Pons (tissue), 1 donor: Measurements from ENCODE around the gene SLBP.
"Not testable (repeated sequence)": the region's sequence is repeated elsewhere in the genome, so short reads cannot be mapped to it uniquely, and the experiment has no call there.

Source experiments
- DNase-seq: peaks from one replicate; pipeline ENCODE4 v3.0.0-alpha.2; 2016; ENCODE audit warnings: low spot score

The SLBP gene

DNA sequence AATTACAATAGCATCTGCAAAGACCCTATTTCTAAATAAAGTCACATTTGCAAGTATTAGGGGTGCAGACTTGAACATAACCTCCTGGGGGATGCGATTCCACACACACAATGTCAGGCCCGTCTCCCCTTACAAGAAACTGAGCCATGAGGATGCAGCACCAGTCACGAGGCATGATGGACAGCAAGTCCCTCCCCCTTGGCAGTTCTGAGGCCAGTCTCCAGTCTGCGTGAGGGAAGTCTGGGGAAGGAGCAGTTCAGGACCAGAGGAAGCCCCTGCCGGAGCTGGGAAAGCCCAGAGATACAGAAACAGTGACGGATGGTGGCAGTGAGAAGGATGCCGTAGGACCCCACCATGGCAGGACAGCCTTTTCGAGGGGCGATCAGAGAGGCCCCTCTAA lies 37.4 kb downstream of the SLBP start:
- peak; percentile 89 for DNase-seq

DNA sequence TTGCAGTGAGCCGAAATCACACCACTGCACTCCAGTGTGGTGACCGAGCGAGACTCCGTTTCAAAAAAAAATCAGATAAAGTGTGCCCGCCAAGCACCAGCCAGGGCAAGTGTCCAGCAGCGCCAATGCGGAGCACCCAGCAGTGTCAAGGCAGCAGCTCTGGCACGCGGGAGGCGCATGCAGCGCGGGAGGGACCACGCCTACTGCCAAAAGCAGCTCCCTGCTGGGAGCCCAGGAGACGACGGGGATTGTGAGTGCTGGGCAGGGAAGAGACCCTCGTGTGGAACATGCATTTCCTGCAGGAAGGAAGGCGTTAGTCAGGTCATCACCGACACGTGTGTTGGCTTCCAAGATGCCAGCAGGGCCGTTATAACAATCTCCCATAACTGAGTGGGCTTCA lies 38.4 kb downstream of the SLBP start:
- no peak for DNase-seq

DNA sequence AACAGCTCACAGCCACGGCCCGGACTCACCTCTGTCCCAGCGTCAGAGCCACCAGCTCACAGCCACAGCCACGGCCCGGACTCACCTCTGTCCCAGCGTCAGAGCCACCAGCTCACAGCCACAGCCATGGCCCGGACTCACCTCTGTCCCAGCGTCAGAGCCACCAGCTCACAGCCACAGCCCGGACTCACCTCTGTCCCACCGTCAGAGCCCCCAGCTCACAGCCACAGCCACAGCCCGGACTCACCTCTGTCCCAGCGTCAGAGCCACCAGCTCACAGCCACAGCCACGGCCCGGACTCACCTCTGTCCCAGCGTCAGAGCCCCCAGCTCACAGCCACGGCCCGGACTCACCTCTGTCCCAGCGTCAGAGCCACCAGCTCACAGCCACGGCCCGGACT lies 41.1 kb downstream of the SLBP start:
- not testable (repeated sequence) for DNase-seq

DNA sequence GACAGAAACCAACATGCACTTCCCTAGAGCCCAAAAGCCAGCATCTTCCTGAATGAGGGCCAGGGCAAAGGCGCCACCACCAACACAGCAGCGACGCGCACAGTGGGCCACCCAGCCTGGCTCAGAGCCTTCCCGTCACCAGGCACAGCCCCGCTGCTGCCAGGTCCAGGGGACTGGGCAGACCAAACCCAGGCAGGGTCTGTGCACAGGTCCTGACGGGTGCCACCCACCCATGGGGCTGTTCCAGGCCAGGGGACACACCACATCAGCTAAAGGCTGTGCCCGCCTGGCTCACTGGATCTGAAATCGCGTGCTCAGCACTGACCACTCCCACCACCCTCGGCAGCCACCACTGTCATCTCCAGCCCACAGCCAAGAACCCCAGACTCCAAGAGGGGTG lies 41.8 kb downstream of the SLBP start:
- no peak for DNase-seq

DNA sequence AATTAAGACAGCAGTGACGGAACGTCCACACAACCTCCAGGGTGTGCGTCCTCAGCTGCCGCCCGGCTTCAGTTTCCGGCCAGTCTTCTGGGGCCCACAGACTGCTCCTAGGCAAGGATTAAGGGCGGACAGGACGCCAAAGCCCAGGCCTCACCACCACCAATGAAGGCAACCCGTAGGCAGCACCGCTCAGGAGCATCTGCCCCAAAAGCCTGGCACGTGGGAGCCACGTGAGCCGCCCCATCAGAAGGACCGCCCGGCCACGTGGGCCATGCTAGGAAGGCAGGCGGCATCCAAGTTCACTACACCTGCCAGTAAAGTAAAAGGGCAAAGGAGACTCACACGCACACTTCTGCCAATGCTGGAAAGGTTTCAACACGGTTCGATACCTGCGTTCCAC lies 42.3 kb downstream of the SLBP start:
- no peak for DNase-seq

DNA sequence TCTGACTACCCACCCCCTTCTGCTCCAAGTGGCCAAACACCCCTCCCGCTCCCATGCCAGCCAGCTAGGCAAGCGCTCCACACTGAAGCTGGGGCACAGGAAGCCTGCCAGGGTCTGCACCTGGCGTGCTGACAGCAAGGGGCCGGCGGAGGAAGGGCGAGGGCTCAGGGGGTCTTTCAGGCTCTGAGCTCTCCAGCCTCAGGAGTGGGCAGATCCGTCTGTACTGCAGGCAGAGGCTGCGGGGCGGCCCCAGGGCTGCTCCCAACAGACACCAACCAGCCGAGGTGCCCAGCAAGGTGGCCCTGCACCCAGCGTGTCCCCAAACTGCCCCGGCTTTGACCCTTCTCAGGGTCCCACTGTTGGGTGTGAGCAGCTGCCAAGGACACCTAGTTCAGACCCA lies 42.8 kb downstream of the SLBP start:
- no peak for DNase-seq

DNA sequence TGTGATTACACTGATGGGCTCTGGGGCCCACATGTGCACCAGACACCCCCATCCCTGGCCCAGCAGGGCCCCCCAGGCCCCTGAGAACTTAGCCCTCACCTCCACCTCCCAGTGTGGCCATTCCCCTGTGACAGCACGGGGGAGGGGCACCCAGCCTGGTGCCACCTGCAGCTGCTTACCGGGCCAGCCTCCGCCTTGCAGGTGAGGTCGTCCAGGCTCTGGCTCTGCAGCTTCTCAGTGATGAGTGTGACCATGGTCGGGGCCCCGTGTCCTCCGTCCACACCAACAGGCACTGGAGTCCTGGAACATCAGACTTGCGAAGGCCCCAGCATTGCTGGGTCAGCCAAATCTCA lies 43.7 kb downstream of the SLBP start:
- DNase-seq, result no peak

DNA sequence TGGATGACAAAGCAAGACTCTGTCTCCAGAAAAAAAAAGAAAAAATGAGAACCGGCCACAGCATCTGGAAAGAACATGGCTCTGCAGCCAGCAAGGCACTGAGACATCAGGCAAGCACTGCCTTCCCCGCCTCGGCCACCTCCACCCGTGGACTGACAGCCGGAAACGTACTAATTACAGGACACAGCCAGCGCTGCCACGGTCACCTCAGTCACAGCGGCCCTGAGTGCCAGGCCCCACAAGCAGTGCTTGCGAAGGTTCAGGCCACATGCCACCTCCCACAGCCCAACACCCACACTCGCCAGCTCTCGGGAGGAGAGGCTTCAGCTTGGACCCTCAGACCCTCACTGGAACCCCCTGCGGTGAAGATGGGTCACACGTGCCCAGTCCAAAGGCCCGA lies 44.8 kb downstream of the SLBP start:
- no peak for DNase-seq

DNA sequence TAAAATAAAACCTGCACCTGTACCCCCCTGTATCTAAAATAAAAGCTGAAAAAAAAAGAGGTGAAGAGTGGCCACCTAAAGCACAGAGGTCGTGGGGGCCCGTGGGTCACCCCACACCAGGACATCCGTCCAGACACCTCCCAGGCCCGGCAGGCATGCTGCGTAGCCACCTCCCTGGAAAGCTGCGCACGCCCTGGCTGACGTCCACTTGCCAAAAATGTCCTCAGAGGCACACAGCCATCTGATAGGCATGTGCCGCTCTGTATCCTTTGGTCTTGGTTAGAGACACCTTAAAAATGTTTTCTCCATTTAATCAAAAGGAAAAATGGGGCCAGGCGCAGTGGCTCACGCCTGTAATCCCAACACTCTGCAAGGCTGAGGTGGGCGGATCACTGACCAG lies 45.7 kb downstream of the SLBP start:
- DNase-seq, result no peak

DNA sequence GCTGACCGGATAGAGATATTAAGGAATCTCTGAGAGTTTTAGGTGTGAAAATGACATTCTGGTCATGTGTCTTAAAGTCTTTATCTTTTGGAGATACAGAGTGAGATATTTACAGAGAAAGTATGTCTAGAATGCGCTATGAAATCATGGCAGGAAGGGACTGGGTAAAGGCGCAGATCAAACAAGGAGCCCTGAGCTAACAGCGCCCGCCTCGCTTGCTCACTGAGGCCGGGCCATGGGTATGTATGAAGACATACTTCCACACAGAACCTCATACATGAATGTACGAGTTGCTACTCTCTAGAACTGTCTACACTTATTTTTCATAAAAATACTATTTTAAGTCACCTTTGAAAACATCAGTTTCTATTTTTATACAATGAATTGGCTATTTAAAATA lies 48.0 kb downstream of the SLBP start:
- no peak for DNase-seq

DNA sequence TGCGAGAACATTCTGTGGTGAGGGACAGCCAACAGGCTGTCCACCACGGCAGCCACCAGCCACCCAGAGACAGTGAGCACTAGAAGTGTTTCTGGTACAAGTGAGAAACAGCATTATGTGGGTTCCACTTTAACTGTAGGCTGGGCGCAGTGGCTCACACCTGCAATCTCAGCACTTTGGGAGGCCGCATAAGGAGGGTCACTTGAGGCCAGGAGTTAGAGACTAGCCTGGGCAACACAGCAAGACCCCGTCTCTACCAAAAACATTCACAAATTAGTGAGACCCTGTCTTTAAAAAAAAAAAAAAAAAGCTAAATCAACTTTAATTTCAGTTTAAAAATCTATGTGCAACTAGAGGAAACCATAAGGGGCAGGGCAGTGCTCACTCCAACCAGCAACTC lies 48.6 kb downstream of the SLBP start:
- no peak for DNase-seq

DNA sequence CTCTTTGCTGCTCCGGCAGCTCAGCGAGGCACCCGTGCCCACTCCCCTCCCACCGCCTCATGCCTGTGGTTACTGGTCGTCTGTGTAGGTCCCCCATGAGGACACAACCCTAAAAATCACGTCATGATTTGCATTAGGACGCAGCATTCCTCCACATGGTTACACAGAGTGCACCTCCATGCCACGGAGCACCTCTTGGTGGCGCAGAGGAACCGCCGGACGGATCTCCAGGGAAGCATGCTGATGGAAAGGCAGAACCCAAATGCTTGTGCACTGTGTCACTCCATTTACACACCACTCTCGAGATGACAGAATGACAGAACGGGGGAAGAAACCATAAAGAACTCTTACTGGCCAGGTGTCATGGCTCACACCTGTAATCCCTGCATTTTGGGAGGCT lies 50.4 kb downstream of the SLBP start:
- no peak for DNase-seq

DNA sequence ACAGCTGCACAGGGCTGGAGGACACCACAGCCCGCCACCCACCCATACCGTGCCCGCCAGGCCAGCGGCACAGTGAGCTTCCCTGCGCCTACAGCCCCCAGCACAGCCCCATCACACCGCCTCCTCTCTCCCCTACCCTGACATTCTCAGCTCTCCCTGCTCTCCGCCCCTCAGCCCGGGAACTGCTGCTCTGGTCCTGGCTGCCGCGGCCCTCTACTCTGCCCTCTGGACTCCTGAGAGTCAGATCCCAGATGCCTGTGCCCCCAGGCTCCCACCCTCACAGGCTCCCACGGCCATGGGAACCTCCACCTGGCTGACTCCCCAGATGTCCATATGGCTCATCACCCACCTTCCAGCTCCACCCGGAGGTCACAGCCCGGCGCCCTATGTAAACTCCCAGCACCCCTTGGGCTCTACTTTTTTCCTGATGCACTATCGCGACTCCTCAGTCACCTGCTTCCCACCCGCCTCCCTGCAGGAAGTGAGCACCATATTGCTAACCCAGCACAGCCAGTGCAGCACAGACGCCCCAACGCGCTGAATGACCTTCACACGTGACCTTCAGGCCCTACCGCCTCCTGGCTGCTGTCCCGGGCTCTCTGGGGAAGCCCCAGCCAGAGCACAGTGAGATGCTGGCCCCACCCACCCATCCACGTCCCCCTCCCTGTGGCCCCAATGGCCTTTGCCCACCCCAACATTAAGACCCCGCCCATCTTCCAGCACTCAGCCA lies 51.0 kb downstream of the SLBP start:
- DNase-seq, result no peak

DNA sequence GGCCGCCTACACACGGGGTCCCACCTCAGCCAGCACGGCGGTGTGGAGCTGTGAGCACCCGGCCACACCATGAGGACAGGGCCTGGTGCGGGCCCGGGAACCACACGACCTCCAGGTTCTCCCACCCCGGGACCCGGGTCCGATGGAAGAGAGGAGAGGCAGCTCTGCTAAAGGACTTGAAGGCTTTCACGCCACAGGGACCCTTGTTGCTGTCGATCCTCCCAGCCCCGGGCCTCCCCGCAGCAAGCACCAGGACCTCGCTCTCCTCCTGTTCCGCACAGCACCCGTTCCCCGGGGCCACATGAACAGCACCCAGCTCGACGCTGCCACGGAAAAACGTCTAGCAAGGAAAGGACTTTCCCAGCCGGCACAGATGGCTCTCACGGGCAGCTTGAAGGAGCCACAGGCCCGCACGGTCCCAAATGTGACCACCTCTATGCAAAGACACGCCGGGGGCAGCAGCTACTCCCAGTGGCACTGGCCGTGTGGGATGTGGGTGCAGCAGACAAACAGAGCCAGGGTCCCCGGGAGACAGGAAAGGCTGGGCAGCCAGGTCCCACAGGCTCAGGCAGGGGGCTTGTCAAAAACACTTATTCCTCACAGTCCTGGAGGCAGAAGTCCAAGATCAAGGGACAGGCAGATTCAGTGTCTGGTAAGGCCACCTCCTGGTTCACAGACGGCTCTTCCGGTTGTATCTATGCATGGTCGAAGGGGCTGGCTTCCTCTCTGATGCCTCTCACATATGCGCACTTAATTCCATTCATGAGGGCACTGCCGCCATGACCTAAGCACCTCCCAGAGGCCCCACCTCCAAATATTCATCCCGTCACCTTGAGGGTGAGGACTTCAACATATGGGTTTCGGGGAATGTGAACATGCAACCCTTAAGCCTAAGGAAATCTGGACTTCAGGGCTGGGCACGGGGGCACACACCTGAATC lies 52.7 kb downstream of the SLBP start:
- DNase-seq, result no peak

DNA sequence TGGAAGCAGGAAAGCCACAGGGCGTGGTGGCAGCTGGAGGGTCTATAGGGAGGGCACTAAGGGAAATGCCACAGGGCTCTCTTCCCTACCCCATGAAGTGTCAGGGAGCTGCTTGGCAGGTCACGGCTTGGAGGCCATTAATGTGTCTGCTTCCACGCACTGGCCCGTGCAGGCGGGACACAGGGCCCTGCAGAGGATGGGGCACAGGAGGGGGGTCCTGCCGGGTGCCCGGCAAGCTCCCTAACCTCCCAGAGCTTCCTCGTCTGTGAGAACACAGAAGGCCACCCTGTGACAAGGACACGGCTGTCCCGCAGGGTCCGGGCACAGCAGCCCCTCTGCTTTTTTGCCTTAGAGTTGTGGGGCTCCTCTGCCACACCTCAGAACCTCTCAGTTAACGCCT lies 53.5 kb downstream of the SLBP start:
- DNase-seq, result no peak

DNA sequence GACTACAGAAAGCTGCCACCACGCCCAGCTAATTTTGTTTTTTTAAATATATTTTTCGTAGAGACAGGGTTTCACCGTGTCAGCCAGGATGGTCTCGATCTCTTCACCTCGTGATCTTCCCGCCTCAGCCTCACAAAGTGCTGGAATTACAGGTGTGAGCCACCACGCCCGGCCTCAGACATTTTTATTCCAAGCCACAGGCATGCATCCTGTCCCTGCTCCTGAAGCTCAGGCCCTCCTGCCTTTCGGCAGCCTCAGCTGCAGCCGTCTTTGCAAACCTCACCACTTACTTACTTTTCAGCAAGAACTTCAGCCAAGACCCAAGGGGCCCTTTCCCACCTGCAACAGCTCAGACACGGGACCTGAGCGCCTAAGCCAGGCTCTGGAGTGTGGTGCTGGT lies 54.0 kb downstream of the SLBP start:
- no peak for DNase-seq

DNA sequence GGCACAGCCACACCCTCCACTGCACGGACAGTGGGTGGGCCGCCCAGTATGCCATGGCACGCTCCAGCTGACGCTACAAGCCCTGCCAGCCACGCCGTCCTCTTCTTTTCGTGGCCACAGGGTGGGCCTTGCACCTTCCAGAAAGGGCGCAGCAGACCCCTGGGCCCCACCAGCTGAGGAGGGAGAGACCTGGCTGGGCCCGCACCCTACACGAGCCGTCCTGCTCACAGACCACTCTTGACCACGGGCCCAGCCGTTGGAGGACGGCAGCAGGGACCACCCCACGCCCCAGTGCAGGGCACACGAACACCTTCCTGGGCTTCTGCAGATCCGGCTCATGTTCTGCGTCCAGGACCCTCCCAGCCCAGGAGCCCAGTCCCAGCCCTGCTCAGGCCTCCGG lies 55.1 kb downstream of the SLBP start:
- DNase-seq, result no peak

DNA sequence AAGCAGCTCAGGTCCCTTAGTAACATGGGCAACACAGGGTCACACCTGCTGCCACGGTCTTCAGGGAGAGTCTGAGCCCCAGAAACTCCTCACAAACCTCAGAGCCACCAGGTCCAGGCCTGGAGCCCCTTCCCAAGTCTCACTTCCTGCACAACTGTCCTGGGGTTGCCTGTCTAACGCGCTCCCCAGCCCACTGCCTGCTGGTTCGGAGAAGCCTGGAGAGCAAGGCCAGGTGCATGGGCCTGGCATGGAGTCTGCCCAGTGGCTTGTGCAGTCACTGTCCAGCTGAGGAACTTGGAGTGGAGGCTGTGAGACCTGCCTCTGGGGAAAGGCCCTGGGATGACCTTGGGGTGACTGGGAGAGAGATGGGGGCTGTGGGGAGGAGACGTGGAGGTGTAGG lies 56.0 kb downstream of the SLBP start:
- DNase-seq, result no peak

DNA sequence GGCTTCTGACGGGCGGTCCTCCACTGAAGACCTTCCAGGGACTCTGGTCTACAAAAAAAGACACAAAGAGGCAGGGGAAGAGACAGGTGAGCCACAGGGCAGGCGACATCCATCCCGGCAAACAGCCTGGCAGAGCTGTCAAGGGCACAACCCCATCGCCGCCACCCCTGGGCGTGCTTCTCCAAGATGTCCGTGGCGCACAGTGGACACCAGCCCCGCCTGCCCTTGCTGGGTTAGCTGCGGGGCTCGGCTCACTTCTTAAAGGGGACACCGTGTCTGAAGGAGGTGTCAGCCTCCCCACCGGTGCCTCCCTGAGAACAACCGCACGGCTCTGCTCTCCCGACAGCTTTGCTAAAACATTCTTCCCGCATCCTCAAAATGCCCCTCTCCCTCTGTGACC lies 56.4 kb downstream of the SLBP start:
- no peak for DNase-seq

DNA sequence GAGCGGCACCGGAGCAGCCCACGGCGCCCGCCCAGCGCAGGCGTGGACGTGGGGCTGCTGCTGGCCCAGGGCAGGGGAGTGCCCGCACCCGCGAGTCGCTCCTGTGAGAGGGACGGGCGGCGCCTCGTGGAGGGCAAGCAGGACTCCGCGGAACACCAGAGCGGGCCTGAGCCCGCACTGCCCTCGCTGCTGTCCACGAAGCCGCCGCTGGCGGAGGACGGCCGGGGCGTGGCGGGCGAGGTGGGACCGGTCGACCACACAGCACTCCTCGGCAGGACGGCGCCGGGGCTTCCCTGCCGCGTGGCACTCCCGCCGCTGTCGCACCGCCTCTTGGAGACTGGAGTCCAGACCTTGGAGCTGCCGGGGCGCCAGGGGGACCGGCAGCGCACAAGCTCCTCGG lies 57.0 kb downstream of the SLBP start:
- DNase-seq, result no peak

DNA sequence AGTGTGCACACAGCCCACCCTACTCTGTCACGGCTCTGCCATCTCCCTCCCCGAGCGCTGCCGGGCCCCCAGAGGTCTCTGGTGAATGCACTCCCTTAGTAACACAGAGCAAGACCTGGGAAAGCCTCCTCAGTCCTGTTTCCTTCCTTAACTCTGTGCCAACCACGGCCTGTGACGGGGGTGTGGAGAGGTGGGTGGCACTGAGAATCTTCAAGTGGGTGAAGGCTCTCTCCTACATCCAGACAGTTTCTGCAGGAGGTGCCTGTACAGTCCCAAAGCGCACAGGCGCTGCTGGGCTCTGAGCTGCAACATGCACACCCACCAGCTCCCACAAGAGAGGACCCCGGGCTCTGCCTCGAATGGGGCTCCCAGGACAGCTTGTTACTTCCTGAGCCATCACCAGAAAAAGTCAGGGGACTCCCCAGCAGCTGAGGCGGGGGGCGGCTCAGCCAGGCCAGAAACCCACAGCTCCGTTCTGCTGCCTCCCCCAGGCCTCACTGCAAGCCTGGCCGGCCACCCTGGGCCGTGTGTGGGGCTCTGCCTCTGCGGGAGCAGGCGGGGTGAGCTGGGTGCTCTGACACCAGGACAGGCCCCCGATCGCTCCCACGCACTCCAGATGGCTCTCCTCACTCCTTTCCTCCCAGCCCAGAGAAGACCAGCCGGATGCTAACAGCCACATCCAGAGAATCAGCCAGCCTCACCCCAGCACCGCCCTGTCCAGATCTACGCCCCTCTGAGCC lies 57.7 kb downstream of the SLBP start:
- no peak for DNase-seq

DNA sequence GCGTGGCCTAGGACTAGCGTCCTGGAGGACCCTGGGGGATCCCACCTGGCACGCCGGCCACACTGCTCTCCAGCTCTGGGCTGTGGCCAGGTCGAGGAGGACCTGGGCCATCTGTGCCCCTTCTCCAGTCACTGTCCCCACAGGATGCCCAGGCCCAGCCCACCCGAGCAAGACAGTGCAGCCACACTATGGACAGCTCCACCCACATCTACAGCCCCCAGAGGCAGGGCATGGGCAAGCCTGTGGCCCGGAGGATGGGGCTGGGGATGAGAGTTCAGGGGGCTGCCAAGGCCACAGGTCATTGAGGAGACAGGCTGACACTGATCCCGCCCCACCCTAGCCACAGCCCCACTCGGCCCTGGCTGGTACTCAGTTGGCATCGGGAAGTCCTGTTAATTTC lies 58.3 kb downstream of the SLBP start:
- no peak for DNase-seq

DNA sequence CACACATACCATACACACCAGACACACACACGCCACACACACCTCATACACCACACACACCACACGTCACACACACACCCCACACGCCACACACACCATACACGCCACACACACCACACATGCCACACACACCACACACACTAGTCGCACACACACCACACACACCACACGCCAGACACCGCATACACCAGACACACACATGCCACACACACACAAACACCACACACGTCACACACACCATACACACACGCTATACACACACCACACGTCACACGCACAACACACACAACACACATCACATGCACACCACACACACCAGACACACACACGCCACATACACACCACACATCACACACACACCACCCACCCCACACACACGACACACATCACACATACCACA lies 60.0 kb downstream of the SLBP start:
- no peak for DNase-seq
